Measurements from ENCODE around the gene LRTM2.

GRCh38 chr12:1878695-1879094 is 58.3 kb downstream of the LRTM2 start:
- TF ChIP-seq POLR2AphosphoS5 (IDR thresholded peaks at IDR 0.05; ENCODE audit: low read depth, low read length) (no peak), REST (IDR thresholded peaks at IDR 0.05; ENCODE audit: insufficient read depth in 1 of 2, low read depth in 2 of 2, low read length in 2 of 2) (no peak), TAF1 (IDR thresholded peaks at IDR 0.05; ENCODE audit: borderline replicate concordance, insufficient read depth, low read length) (no peak), SIN3A (IDR thresholded peaks at IDR 0.05; ENCODE audit: borderline replicate concordance, insufficient read depth, low read length) (no peak)

Data from PFSK-1 (cell line).